SK-N-SH (cell line): ENCODE data around the gene MICAL1. TPM values are rescaled to one million over a fixed set of nuclear protein-coding genes. Genes with fewer than 3 reads are reported as not detected.

ENCODE experiments used
- CTCF ChIA-PET: fragments of 300-600, 350-600 bp; formaldehyde crosslinking; extraction: SDS; loops from one replicate; lab custom pipeline; 2021; lab: Yijun Ruan, JAX
- POLR2A ChIA-PET: fragments of 350-600 bp; sonication (Branson Sonifier 250); formaldehyde crosslinking; extraction: SDS; loops from one replicate; lab custom pipeline; 2020; ENCODE audit warnings: antibody characterized with exemption, inconsistent platforms; lab: Yijun Ruan, JAX
- DNase-seq: peaks from one replicate; pipeline ENCODE4 v3.0.0; 2012
- H2AFZ ChIP-seq: fragments of 200-600 bp; sonication (generic); 2 replicates; pipeline ENCODE4 v1.8.1; 2016; ENCODE audit warnings: antibody characterized with exemption, mild to moderate bottlenecking, low read depth
- H3F3A ChIP-seq: fragments of 200-600 bp; sonication (generic); replicated peaks from 2 replicates; pipeline ENCODE3; 2016; ENCODE audit warnings: antibody characterized with exemption, mild to moderate bottlenecking; ENCODE audit not compliant: insufficient read depth
- H3K27ac ChIP-seq, 2 experiments: fragments of 200-500 bp in 1 of 2; fragments of 200-600 bp in 1 of 2; sonication (Bioruptor generic) in 1 of 2; sonication (generic), shearing (Covaris generic) in 1 of 2; 2 replicates each; pipeline versions ENCODE4 v1.5.1 to v1.6.1; 2014 to 2016; ENCODE audit warnings: low read depth in 2 of 2, inconsistent platforms in 1 of 2, low read length in 1 of 2, mild to moderate bottlenecking in 1 of 2, mixed read lengths in 1 of 2
- H3K27me3 ChIP-seq: fragments of 200-600 bp; sonication (generic), shearing (Covaris generic); 2 replicates; pipeline ENCODE4 v1.6.1; 2016; ENCODE audit warnings: mixed run types; ENCODE audit not compliant: insufficient read depth
- H3K36me3 ChIP-seq, 2 experiments: fragments of 200-500 bp in 1 of 2; fragments of 200-600 bp in 1 of 2; sonication (Bioruptor generic) in 1 of 2; sonication (generic) in 1 of 2; replicated peaks in 1 of 2; 2 replicates each; pipeline versions ENCODE3 to v1.5.1; 2014 to 2016; ENCODE audit warnings: low read length in 1 of 2, mild to moderate bottlenecking in 1 of 2; ENCODE audit not compliant: insufficient read depth in 2 of 2, control insufficient read depth in 1 of 2
- H3K4me1 ChIP-seq, 2 experiments: fragments of 200-500 bp in 1 of 2; fragments of 200-600 bp in 1 of 2; sonication (Bioruptor generic) in 1 of 2; sonication (generic), shearing (Covaris generic) in 1 of 2; 2 replicates each; pipeline versions ENCODE4 v1.5.1 to v1.6.1; 2014 to 2016; ENCODE audit warnings: low read depth in 1 of 2, low read length in 1 of 2, mixed run types in 1 of 2; ENCODE audit not compliant: insufficient read depth in 2 of 2, control insufficient read depth in 1 of 2
- H3K4me2 ChIP-seq: fragments of 200-600 bp; sonication (generic), shearing (Covaris generic); 2 replicates; pipeline ENCODE4 v1.6.1; 2017; ENCODE audit warnings: mixed run types
- H3K4me3 ChIP-seq, 2 experiments: fragments of 200-500 bp in 1 of 2; fragments of 200-600 bp in 1 of 2; sonication (Bioruptor generic) in 1 of 2; sonication (generic), shearing (Covaris generic) in 1 of 2; 2 replicates each; pipeline versions ENCODE4 v1.5.1 to v1.8.1; 2014 to 2016; ENCODE audit warnings: low read depth in 2 of 2, inconsistent platforms in 1 of 2, low read length in 1 of 2, mild to moderate bottlenecking in 1 of 2, mixed read lengths in 1 of 2, moderate library complexity in 1 of 2
- H3K79me2 ChIP-seq: fragments of 200-600 bp; sonication (generic); 2 replicates; pipeline ENCODE4 v1.8.1; 2017; ENCODE audit warnings: mild to moderate bottlenecking; ENCODE audit not compliant: insufficient read depth
- H3K9ac ChIP-seq: fragments of 200-600 bp; sonication (generic); 2 replicates; pipeline ENCODE4 v1.6.1; 2017; ENCODE audit warnings: mixed run types
- H3K9me2 ChIP-seq: fragments of 200-600 bp; sonication (generic); 2 replicates; pipeline ENCODE4 v1.6.1; 2017; ENCODE audit warnings: mixed run types
- H3K9me3 ChIP-seq: fragments of 200-600 bp; sonication (generic); 2 replicates; pipeline ENCODE4 v1.6.1; 2017; ENCODE audit warnings: mixed run types, mild to moderate bottlenecking, moderate library complexity
- H4K20me1 ChIP-seq: fragments of 200-600 bp; sonication (generic); 2 replicates; pipeline ENCODE4 v1.6.1; 2017; ENCODE audit warnings: mild to moderate bottlenecking, mixed run types; ENCODE audit not compliant: insufficient read depth
- CHD2 ChIP-seq: fragments of 150-350 bp; IDR thresholded peaks from 2 replicates; pipeline ENCODE4 v1.6.1; 2018; ENCODE audit warnings: low read length; ENCODE audit not compliant: partially characterized antibody
- EP300 ChIP-seq, 2 experiments: IDR thresholded peaks; 2 replicates each; pipeline versions ENCODE4 v1.4.0 to v1.6.1; 2012; ENCODE audit warnings: borderline replicate concordance in 1 of 2, low read depth in 1 of 2, low read length in 1 of 2
- EZH2phosphoT487 ChIP-seq: fragments of 200-600 bp; sonication (generic); IDR thresholded peaks from 2 replicates; pipeline ENCODE4 v1.6.1; 2017; ENCODE audit warnings: low read depth, mixed run types, mild to moderate bottlenecking, antibody characterized with exemption, moderate library complexity, borderline replicate concordance
- FOSL2 ChIP-seq: IDR thresholded peaks from 2 replicates; pipeline ENCODE4 v1.4.0; 2012; ENCODE audit warnings: low read depth, mild to moderate bottlenecking, moderate library complexity, borderline replicate concordance
- FOXM1 ChIP-seq: IDR thresholded peaks from 2 replicates; pipeline ENCODE4 v1.4.0; 2012; ENCODE audit warnings: low read depth, mild to moderate bottlenecking
- GATA2 ChIP-seq: sonication (generic); formaldehyde crosslinking; IDR thresholded peaks from 2 replicates; pipeline ENCODE4 v1.5.0; 2020; ENCODE audit warnings: mild to moderate bottlenecking, missing genetic modification reagents
- MEF2A ChIP-seq: IDR thresholded peaks from 2 replicates; pipeline ENCODE4 v1.4.0; 2012; ENCODE audit warnings: low read depth, borderline replicate concordance
- RFX5 ChIP-seq: IDR thresholded peaks from 2 replicates; pipeline ENCODE4 v1.6.1; 2012; ENCODE audit warnings: mild to moderate bottlenecking, improper control_type of control experiment, low read length
- SIN3A ChIP-seq: IDR thresholded peaks from 2 replicates; pipeline ENCODE4 v1.6.1; 2012; ENCODE audit warnings: low read depth, mild to moderate bottlenecking, low read length, moderate library complexity, borderline replicate concordance
- SMC3 ChIP-seq: IDR thresholded peaks from 2 replicates; pipeline ENCODE4 v1.6.1; 2012; ENCODE audit warnings: low read depth, low read length, improper control_type of control experiment
- TAF1 ChIP-seq: IDR thresholded peaks from 2 replicates; pipeline ENCODE4 v1.6.1; 2012; ENCODE audit warnings: low read depth, mild to moderate bottlenecking, low read length, moderate library complexity, borderline replicate concordance
- TCF12 ChIP-seq: IDR thresholded peaks from 2 replicates; pipeline ENCODE4 v1.4.0; 2012
- WGBS: methylation state at CpG from one replicate; pipeline ENCODE4 v1.1.6; 2017; ENCODE audit warnings: low lambda C conversion rate; 5-methylcytosine and 5-hydroxymethylcytosine counted together
- polyA plus RNA-seq, 3 experiments: library from polyadenylated mRNA; depleted of rRNA; stranded (reverse); fragments of >200 nt; gene quantifications; 2 replicates each; pipeline ENCODE4 v1.2.3, GENCODE V29; 2012
- TF ChIP-seq, protein P1 (sequence below): fragments of 150-350 bp; IDR thresholded peaks from 2 replicates; pipeline ENCODE4 v1.6.1; 2017; ENCODE audit warnings: antibody characterized with exemption, low read length, low read depth, borderline replicate concordance
- TF ChIP-seq, protein P2 (sequence below): IDR thresholded peaks from 2 replicates; pipeline ENCODE4 v1.4.0; 2012; ENCODE audit warnings: low read depth, borderline replicate concordance
- TF ChIP-seq, protein P3 (sequence below): fragments of 150-350 bp; IDR thresholded peaks from 2 replicates; pipeline ENCODE4 v1.6.1; 2016; ENCODE audit warnings: mild to moderate bottlenecking, low read depth, low read length
- TF ChIP-seq, protein P4 (sequence below): IDR thresholded peaks from 2 replicates; pipeline ENCODE4 v1.6.1; 2012; ENCODE audit warnings: mild to moderate bottlenecking, low read depth, low read length, moderate library complexity

Gene MICAL1
- polyA plus RNA-seq, 1 of the 3 experiments (the other 2 are of a cell fraction), result 45.6 TPM

DNA sequence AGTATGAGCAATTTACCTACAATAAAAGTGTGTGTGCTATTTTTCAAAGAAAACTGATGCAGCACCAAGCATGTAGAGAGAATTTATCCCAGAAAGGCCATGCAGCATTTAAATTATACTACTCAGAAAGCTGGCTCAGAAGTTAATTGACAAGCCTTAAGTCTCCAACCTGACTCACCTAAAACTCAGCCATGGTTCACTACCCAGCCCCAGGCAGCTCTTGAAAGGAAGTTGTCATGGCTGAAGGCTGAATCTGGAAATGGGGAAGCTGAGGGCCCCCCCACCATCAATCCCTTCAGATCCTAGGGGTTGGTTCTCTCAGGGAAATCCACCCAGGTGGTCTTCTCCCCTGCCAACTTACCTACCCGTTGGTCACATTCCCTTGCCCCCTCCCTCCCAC is 34.8 kb downstream of the MICAL1 start:
- no peak for DNase-seq
- Histone ChIP-seq H3K79me2 (no peaks in the 10 kb centered on the region), H3K4me1 (no peaks in the 10 kb centered on the region), H3F3A (no peaks in the 10 kb centered on the region), H3K4me2 (no peak overlapping the region), H3K27ac (no peak overlapping the region), H2AFZ (no peak overlapping the region), H3K36me3 (no peaks in the 10 kb centered on the region), H3K27me3 (no peaks in the 10 kb centered on the region), H4K20me1 (no peaks in the 10 kb centered on the region), H3K9ac (no peak overlapping the region), H3K9me2 (no peaks in the 10 kb centered on the region), H3K9me3 (no peaks in the 10 kb centered on the region), H3K4me3 (no peak overlapping the region)
- TF ChIP-seq SMC3, result no peak
- TF ChIP-seq, protein P1, sequence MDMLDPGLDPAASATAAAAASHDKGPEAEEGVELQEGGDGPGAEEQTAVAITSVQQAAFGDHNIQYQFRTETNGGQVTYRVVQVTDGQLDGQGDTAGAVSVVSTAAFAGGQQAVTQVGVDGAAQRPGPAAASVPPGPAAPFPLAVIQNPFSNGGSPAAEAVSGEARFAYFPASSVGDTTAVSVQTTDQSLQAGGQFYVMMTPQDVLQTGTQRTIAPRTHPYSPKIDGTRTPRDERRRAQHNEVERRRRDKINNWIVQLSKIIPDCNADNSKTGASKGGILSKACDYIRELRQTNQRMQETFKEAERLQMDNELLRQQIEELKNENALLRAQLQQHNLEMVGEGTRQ, result no peak
- TF ChIP-seq GATA2 (CRISPR knock-in tag), result no peak
- no peak for TF ChIP-seq SIN3A
- TF ChIP-seq, protein P2, sequence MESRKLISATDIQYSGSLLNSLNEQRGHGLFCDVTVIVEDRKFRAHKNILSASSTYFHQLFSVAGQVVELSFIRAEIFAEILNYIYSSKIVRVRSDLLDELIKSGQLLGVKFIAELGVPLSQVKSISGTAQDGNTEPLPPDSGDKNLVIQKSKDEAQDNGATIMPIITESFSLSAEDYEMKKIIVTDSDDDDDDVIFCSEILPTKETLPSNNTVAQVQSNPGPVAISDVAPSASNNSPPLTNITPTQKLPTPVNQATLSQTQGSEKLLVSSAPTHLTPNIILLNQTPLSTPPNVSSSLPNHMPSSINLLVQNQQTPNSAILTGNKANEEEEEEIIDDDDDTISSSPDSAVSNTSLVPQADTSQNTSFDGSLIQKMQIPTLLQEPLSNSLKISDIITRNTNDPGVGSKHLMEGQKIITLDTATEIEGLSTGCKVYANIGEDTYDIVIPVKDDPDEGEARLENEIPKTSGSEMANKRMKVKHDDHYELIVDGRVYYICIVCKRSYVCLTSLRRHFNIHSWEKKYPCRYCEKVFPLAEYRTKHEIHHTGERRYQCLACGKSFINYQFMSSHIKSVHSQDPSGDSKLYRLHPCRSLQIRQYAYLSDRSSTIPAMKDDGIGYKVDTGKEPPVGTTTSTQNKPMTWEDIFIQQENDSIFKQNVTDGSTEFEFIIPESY, result no peak
- TF ChIP-seq MEF2A, result no peak
- no peak for TF ChIP-seq RFX5
- no peak for TF ChIP-seq TAF1
- TF ChIP-seq FOSL2, result no peak
- ChIA-PET CTCF (interaction anchor here (0.9 kb wide), 1 partner anchor 32 kb away, joined by 3 read pairs; no protein-coding TSS in a partner anchor), POLR2A (interaction anchor here (0.6 kb wide), 1 partner anchor 1030 kb away, joined by 4 read pairs; no protein-coding TSS in a partner anchor)
- WGBS, result 81% methylated on average over 1 of the region's 1 CpG

DNA sequence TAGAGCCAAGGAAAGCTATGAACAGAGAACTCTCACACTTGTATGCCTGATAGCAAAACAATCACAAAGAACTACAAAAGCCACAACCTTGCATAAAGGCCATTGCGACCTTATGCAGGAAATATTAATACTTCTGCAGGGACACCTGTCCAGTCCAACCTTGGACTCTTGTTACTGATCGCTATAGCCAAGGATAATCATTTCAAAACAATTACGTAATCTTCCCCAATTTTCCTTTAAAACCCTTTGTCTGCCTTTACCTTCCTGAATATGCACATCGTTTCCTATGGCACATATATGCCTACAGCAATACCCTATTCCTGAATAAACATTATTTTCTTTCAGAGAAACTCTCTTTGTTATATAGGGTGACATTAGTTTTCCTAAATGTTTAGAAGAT is 37.9 kb downstream of the MICAL1 start:
- Histone ChIP-seq H3K79me2 (no peaks in the 10 kb centered on the region), H3F3A (no peaks in the 10 kb centered on the region), H3K4me3 (no peak overlapping the region), H3K9ac (no peak overlapping the region), H2AFZ (no peak overlapping the region), H3K9me3 (no peaks in the 10 kb centered on the region), H3K27me3 (no peaks in the 10 kb centered on the region), H3K4me1 (no peaks in the 10 kb centered on the region), H3K9me2 (no peaks in the 10 kb centered on the region), H3K4me2 (no peak overlapping the region), H4K20me1 (no peaks in the 10 kb centered on the region), H3K27ac (no peak overlapping the region), H3K36me3 (no peaks in the 10 kb centered on the region)
- ChIA-PET POLR2A (no interaction called here), CTCF (interaction anchor here (1.0 kb wide), 1 partner anchor 35 kb away, joined by 4 read pairs; no protein-coding TSS in a partner anchor)
- 92% methylated on average over 4 of the region's 4 CpGs for WGBS
- DNase-seq, result no peak
- TF ChIP-seq CHD2 (no peak), FOXM1 (no peak), EZH2phosphoT487 (no peak), EP300 (IDR thresholded peaks at IDR 0.05; ENCODE audit: borderline replicate concordance in 1 of 2, low read depth in 1 of 2, low read length in 1 of 2) (no peak), TCF12 (no peak)
- TF ChIP-seq, protein P2, result no peak
- TF ChIP-seq, protein P3, sequence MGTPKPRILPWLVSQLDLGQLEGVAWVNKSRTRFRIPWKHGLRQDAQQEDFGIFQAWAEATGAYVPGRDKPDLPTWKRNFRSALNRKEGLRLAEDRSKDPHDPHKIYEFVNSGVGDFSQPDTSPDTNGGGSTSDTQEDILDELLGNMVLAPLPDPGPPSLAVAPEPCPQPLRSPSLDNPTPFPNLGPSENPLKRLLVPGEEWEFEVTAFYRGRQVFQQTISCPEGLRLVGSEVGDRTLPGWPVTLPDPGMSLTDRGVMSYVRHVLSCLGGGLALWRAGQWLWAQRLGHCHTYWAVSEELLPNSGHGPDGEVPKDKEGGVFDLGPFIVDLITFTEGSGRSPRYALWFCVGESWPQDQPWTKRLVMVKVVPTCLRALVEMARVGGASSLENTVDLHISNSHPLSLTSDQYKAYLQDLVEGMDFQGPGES, result no peak
- TF ChIP-seq, protein P4, sequence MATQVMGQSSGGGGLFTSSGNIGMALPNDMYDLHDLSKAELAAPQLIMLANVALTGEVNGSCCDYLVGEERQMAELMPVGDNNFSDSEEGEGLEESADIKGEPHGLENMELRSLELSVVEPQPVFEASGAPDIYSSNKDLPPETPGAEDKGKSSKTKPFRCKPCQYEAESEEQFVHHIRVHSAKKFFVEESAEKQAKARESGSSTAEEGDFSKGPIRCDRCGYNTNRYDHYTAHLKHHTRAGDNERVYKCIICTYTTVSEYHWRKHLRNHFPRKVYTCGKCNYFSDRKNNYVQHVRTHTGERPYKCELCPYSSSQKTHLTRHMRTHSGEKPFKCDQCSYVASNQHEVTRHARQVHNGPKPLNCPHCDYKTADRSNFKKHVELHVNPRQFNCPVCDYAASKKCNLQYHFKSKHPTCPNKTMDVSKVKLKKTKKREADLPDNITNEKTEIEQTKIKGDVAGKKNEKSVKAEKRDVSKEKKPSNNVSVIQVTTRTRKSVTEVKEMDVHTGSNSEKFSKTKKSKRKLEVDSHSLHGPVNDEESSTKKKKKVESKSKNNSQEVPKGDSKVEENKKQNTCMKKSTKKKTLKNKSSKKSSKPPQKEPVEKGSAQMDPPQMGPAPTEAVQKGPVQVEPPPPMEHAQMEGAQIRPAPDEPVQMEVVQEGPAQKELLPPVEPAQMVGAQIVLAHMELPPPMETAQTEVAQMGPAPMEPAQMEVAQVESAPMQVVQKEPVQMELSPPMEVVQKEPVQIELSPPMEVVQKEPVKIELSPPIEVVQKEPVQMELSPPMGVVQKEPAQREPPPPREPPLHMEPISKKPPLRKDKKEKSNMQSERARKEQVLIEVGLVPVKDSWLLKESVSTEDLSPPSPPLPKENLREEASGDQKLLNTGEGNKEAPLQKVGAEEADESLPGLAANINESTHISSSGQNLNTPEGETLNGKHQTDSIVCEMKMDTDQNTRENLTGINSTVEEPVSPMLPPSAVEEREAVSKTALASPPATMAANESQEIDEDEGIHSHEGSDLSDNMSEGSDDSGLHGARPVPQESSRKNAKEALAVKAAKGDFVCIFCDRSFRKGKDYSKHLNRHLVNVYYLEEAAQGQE, result no peak
